ENCODE measurements around the gene PAFAH2. TPM values are rescaled to one million over a fixed set of nuclear protein-coding genes. Genes with fewer than 3 reads are reported as not detected.

Gene PAFAH2
- total RNA-seq, 3 donors from 2014 or later (not counting 1 experiment from before 2014, with no cell fraction given) = 39.0 to 95.1 (median 68.6) TPM

- Histone ChIP-seq H3K4me3 (ENCODE audit: low read length) (no peak overlapping the region), H3K4me1 (ENCODE audit: control insufficient read depth, insufficient read depth, low read length) (no peaks in the 10 kb centered on the region), H3K36me3 (ENCODE audit: control insufficient read depth, insufficient read depth, low read length) (peaks cover 4% of the 10 kb centered on the region), H3K27me3 (ENCODE audit: control insufficient read depth, insufficient read depth, low read length) (no peaks in the 10 kb centered on the region), H3K9me3 (ENCODE audit: control insufficient read depth, insufficient read depth, low read length) (no peaks in the 10 kb centered on the region), H3K27ac (ENCODE audit: low read length) (no peak overlapping the region)
- TF ChIP-seq CTCF (IDR thresholded peaks at IDR 0.05) = no peak
- Mint-ChIP-seq H3K27me3 (ENCODE audit: low read depth in 2 of 2) (no peaks in the 10 kb centered on the region), H3K36me3 (peaks cover under 1% of the 10 kb centered on the region), H3K4me1 (peaks cover 19 to 26% of the 10 kb centered on the region in 2 donors), H3K4me3 (no peak overlapping the region), H3K9me3 (no peaks in the 10 kb centered on the region), H3K27ac (no peak overlapping the region)
- DNase-seq (no peak), ATAC-seq (no peak)
- 96% methylated on average over 3 of the region's 4 CpGs for WGBS (ENCODE audit: insufficient coverage)
- intact Hi-C loops (cut with micrococcal nuclease) = no loop called here
These were observed 44.9 kb downstream of the PAFAH2 start for GRCh38 chr1:25952841-25953401.

GRCh38 chr1:25948641-25949040, 49.2 kb downstream of the PAFAH2 start:
- H3K27ac Mint-ChIP-seq = no peak overlapping the region
- TF ChIP-seq CTCF (IDR thresholded peaks at IDR 0.05) = no peak
- intact Hi-C loops (cut with micrococcal nuclease) = no loop called here

GRCh38 chr1:25947027-25947426, 50.8 kb downstream of the PAFAH2 start:
- no peak overlapping the region for H3K4me3 Mint-ChIP-seq
- H3K9me3 Mint-ChIP-seq = peaks cover 5 to 7% of the 10 kb centered on the region in 2 donors
- Histone ChIP-seq H3K27me3 (ENCODE audit: control insufficient read depth, insufficient read depth, low read length) (no peaks in the 10 kb centered on the region), H3K36me3 (ENCODE audit: control insufficient read depth, insufficient read depth, low read length) (no peaks in the 10 kb centered on the region), H3K4me1 (ENCODE audit: control insufficient read depth, insufficient read depth, low read length) (no peaks in the 10 kb centered on the region), H3K27ac (ENCODE audit: low read length) (no peak overlapping the region), H3K9me3 (ENCODE audit: control insufficient read depth, insufficient read depth, low read length) (peaks cover 14% of the 10 kb centered on the region), H3K4me3 (ENCODE audit: low read length) (no peak overlapping the region)
- H3K36me3 Mint-ChIP-seq = peaks cover 15% of the 10 kb centered on the region
- WGBS (ENCODE audit: insufficient coverage) = 86% methylated on average over 1 of the region's 2 CpGs
- intact Hi-C loops (cut with micrococcal nuclease) = no loop called here
- H3K27me3 Mint-ChIP-seq (ENCODE audit: low read depth in 2 of 2) = no peaks in the 10 kb centered on the region
- no peak for DNase-seq
- no peak for ATAC-seq
- no peaks in the 10 kb centered on the region for H3K4me1 Mint-ChIP-seq
- H3K27ac Mint-ChIP-seq = no peak overlapping the region
- no peak for TF ChIP-seq CTCF (IDR thresholded peaks at IDR 0.05)

More at GRCh38 chr1:25948641-25949040, 49.2 kb downstream of the PAFAH2 start:
- H3K36me3 ChIP-seq (ENCODE audit: control insufficient read depth, insufficient read depth, low read length) = no peaks in the 10 kb centered on the region
- Mint-ChIP-seq H3K9me3 (peaks cover 0 to 2% of the 10 kb centered on the region in 2 donors), H3K36me3 (peaks cover under 1% of the 10 kb centered on the region), H3K4me1 (peaks cover 0 to 7% of the 10 kb centered on the region in 2 donors), H3K4me3 (no peak overlapping the region), H3K27me3 (ENCODE audit: low read depth in 2 of 2) (no peaks in the 10 kb centered on the region)
- ATAC-seq (no peak), DNase-seq (no peak)
- WGBS (ENCODE audit: insufficient coverage) = 98% methylated on average over 4 of the region's 4 CpGs
- no peak overlapping the region for H3K4me3 ChIP-seq (ENCODE audit: low read length)
- no peaks in the 10 kb centered on the region for H3K4me1 ChIP-seq (ENCODE audit: control insufficient read depth, insufficient read depth, low read length)
- peaks cover 8% of the 10 kb centered on the region for H3K9me3 ChIP-seq (ENCODE audit: control insufficient read depth, insufficient read depth, low read length)
- H3K27ac ChIP-seq (ENCODE audit: low read length) = no peak overlapping the region
- no peaks in the 10 kb centered on the region for H3K27me3 ChIP-seq (ENCODE audit: control insufficient read depth, insufficient read depth, low read length)

GRCh38 chr1:25945761-25946160, 52.1 kb downstream of the PAFAH2 start:
- H3K9me3 ChIP-seq (ENCODE audit: control insufficient read depth, insufficient read depth, low read length) = peaks cover 14% of the 10 kb centered on the region
- intact Hi-C loops (cut with micrococcal nuclease) = no loop called here
- Mint-ChIP-seq H3K27ac (no peak overlapping the region), H3K9me3 (peaks cover 5 to 7% of the 10 kb centered on the region in 2 donors), H3K36me3 (peaks cover 15% of the 10 kb centered on the region), H3K4me1 (no peaks in the 10 kb centered on the region), H3K27me3 (ENCODE audit: low read depth in 2 of 2) (no peaks in the 10 kb centered on the region), H3K4me3 (no peak overlapping the region)
- no peak overlapping the region for H3K4me3 ChIP-seq (ENCODE audit: low read length)
- WGBS (ENCODE audit: insufficient coverage) = 91% methylated on average over 5 of the region's 5 CpGs
- DNase-seq = no peak
- TF ChIP-seq CTCF (IDR thresholded peaks at IDR 0.05) = no peak
- H3K27me3 ChIP-seq (ENCODE audit: control insufficient read depth, insufficient read depth, low read length) = no peaks in the 10 kb centered on the region
- H3K4me1 ChIP-seq (ENCODE audit: control insufficient read depth, insufficient read depth, low read length) = no peaks in the 10 kb centered on the region
- H3K27ac ChIP-seq (ENCODE audit: low read length) = no peak overlapping the region
- ATAC-seq = no peak
- H3K36me3 ChIP-seq (ENCODE audit: control insufficient read depth, insufficient read depth, low read length) = no peaks in the 10 kb centered on the region

Measured in natural killer cell (primary cell).